ENCODE data around the gene RICTOR. TPM values are rescaled to one million over a fixed set of nuclear protein-coding genes. Genes with fewer than 3 reads are reported as not detected.

RICTOR gene
- total RNA-seq, 2 donors from 2014 or later, result 84.8 to 88.8 TPM

- no peaks in the 10 kb centered on the region for H3K9me3 ChIP-seq (ENCODE audit: control insufficient read depth, low read length, poor library complexity, severe bottlenecking)
- peak overlapping the region; percentile 27 for H3K27ac Mint-ChIP-seq
- no peak for ATAC-seq
- peaks cover 6% of the 10 kb centered on the region for H3K36me3 Mint-ChIP-seq (ENCODE audit: low read depth)
- no peak overlapping the region for H3K4me3 Mint-ChIP-seq
- peaks cover 9% of the 10 kb centered on the region for H3K4me1 Mint-ChIP-seq
- H3K27me3 Mint-ChIP-seq, result no peaks in the 10 kb centered on the region
- DNase-seq, result no peak
Observed at GRCh38 chr5:39108987-39109386, 34.8 kb upstream of the RICTOR start.

- DNase-seq (no peak), ATAC-seq (no peak)
- no peaks in the 10 kb centered on the region for H3K9me3 ChIP-seq (ENCODE audit: control insufficient read depth, low read length, poor library complexity, severe bottlenecking)
- Mint-ChIP-seq H3K27me3 (no peaks in the 10 kb centered on the region), H3K4me1 (peaks cover 20% of the 10 kb centered on the region), H3K27ac (no peak overlapping the region), H3K4me3 (no peak overlapping the region), H3K36me3 (ENCODE audit: low read depth) (peaks cover 14% of the 10 kb centered on the region)
Observed at GRCh38 chr5:39107350-39107749, 33.2 kb upstream of the RICTOR start.

GRCh38 chr5:39106322-39106721, 32.1 kb upstream of the RICTOR start:
- H3K9me3 ChIP-seq (ENCODE audit: control insufficient read depth, low read length, poor library complexity, severe bottlenecking), result no peaks in the 10 kb centered on the region
- peak overlapping the region; percentile 4 for H3K27ac Mint-ChIP-seq
- no peak overlapping the region for H3K4me3 Mint-ChIP-seq
- ATAC-seq, result no peak
- H3K27me3 Mint-ChIP-seq, result no peaks in the 10 kb centered on the region
- H3K36me3 Mint-ChIP-seq (ENCODE audit: low read depth), result peaks cover 14% of the 10 kb centered on the region
- peaks cover 26% of the 10 kb centered on the region for H3K4me1 Mint-ChIP-seq
- no peak for DNase-seq

- no peak overlapping the region for H3K4me3 Mint-ChIP-seq
- peaks cover 11% of the 10 kb centered on the region for H3K36me3 Mint-ChIP-seq (ENCODE audit: low read depth)
- no peaks in the 10 kb centered on the region for H3K9me3 ChIP-seq (ENCODE audit: control insufficient read depth, low read length, poor library complexity, severe bottlenecking)
- H3K27ac Mint-ChIP-seq, result peak overlapping the region; percentile 76
- H3K4me1 Mint-ChIP-seq, result peaks cover 37% of the 10 kb centered on the region
- no peaks in the 10 kb centered on the region for H3K27me3 Mint-ChIP-seq
- ATAC-seq, result no peak
- no peak for DNase-seq
Observed at GRCh38 chr5:39104221-39104620, 30.0 kb upstream of the RICTOR start.

GRCh38 chr5:39102684-39103155, 28.5 kb upstream of the RICTOR start:
- H3K27ac Mint-ChIP-seq, result peak overlapping the region; percentile 45
- H3K4me3 Mint-ChIP-seq, result no peak overlapping the region
- H3K36me3 Mint-ChIP-seq (ENCODE audit: low read depth), result peaks cover 11% of the 10 kb centered on the region
- no peak for ATAC-seq
- H3K4me1 Mint-ChIP-seq, result peaks cover 39% of the 10 kb centered on the region
- H3K27me3 Mint-ChIP-seq, result no peaks in the 10 kb centered on the region
- no peak for DNase-seq
- H3K9me3 ChIP-seq (ENCODE audit: control insufficient read depth, low read length, poor library complexity, severe bottlenecking), result no peaks in the 10 kb centered on the region

- DNase-seq (no peak), ATAC-seq (peak; percentile 37)
- H3K9me3 ChIP-seq (ENCODE audit: control insufficient read depth, low read length, poor library complexity, severe bottlenecking), result no peaks in the 10 kb centered on the region
- peaks cover 11% of the 10 kb centered on the region for H3K36me3 Mint-ChIP-seq (ENCODE audit: low read depth)
- H3K4me1 Mint-ChIP-seq, result peaks cover 42% of the 10 kb centered on the region
- peak overlapping the region; percentile 25 for H3K4me3 Mint-ChIP-seq
- H3K27me3 Mint-ChIP-seq, result no peaks in the 10 kb centered on the region
- peak overlapping the region; percentile 69 for H3K27ac Mint-ChIP-seq
Observed at GRCh38 chr5:39100851-39101396, 26.7 kb upstream of the RICTOR start.

GRCh38 chr5:39100301-39100850, 26.2 kb upstream of the RICTOR start:
- H3K27me3 Mint-ChIP-seq, result no peaks in the 10 kb centered on the region
- no peak overlapping the region for H3K4me3 Mint-ChIP-seq
- H3K27ac Mint-ChIP-seq, result peak overlapping the region; percentile 69
- no peaks in the 10 kb centered on the region for H3K9me3 ChIP-seq (ENCODE audit: control insufficient read depth, low read length, poor library complexity, severe bottlenecking)
- DNase-seq (no peak), ATAC-seq (peak; percentile 6)
- peaks cover 11% of the 10 kb centered on the region for H3K36me3 Mint-ChIP-seq (ENCODE audit: low read depth)
- H3K4me1 Mint-ChIP-seq, result peaks cover 42% of the 10 kb centered on the region

- H3K9me3 ChIP-seq (ENCODE audit: control insufficient read depth, low read length, poor library complexity, severe bottlenecking), result no peaks in the 10 kb centered on the region
- H3K4me3 Mint-ChIP-seq, result no peak overlapping the region
Observed at GRCh38 chr5:39099831-39100230, 25.6 kb upstream of the RICTOR start.

GRCh38 chr5:39093352-39093751, 19.2 kb upstream of the RICTOR start:
- H3K9me3 ChIP-seq (ENCODE audit: control insufficient read depth, low read length, poor library complexity, severe bottlenecking), result no peaks in the 10 kb centered on the region
- DNase-seq (no peak), ATAC-seq (no peak)
- Mint-ChIP-seq H3K27me3 (no peaks in the 10 kb centered on the region), H3K27ac (no peak overlapping the region), H3K36me3 (ENCODE audit: low read depth) (no peaks in the 10 kb centered on the region), H3K4me3 (no peak overlapping the region), H3K4me1 (peaks cover 5% of the 10 kb centered on the region)

More at GRCh38 chr5:39099831-39100230, 25.6 kb upstream of the RICTOR start:
- H3K4me1 Mint-ChIP-seq, result peaks cover 42% of the 10 kb centered on the region
- peak; percentile 6 for ATAC-seq
- no peak for DNase-seq
- H3K27me3 Mint-ChIP-seq, result no peaks in the 10 kb centered on the region
- H3K27ac Mint-ChIP-seq, result peak overlapping the region; percentile 69
- peaks cover 11% of the 10 kb centered on the region for H3K36me3 Mint-ChIP-seq (ENCODE audit: low read depth)

- no peaks in the 10 kb centered on the region for H3K27me3 Mint-ChIP-seq
- no peak overlapping the region for H3K4me3 Mint-ChIP-seq
- ATAC-seq, result no peak
- no peak overlapping the region for H3K27ac Mint-ChIP-seq
- H3K36me3 Mint-ChIP-seq (ENCODE audit: low read depth), result no peaks in the 10 kb centered on the region
- no peaks in the 10 kb centered on the region for H3K9me3 ChIP-seq (ENCODE audit: control insufficient read depth, low read length, poor library complexity, severe bottlenecking)
- H3K4me1 Mint-ChIP-seq, result peaks cover 5% of the 10 kb centered on the region
- no peak for DNase-seq
Observed at GRCh38 chr5:39092581-39093351, 18.6 kb upstream of the RICTOR start.

- Mint-ChIP-seq H3K36me3 (ENCODE audit: low read depth) (no peaks in the 10 kb centered on the region), H3K27me3 (peaks cover 1% of the 10 kb centered on the region), H3K4me1 (peaks cover 2% of the 10 kb centered on the region), H3K27ac (no peak overlapping the region), H3K4me3 (no peak overlapping the region)
- no peak for DNase-seq
- H3K9me3 ChIP-seq (ENCODE audit: control insufficient read depth, low read length, poor library complexity, severe bottlenecking), result no peaks in the 10 kb centered on the region
- no peak for ATAC-seq
Observed at GRCh38 chr5:39091940-39092580, 17.9 kb upstream of the RICTOR start.

GRCh38 chr5:39083968-39084367, 9.8 kb upstream of the RICTOR start:
- H3K27me3 Mint-ChIP-seq, result peaks cover 20% of the 10 kb centered on the region
- H3K4me3 Mint-ChIP-seq, result no peak overlapping the region
- no peaks in the 10 kb centered on the region for H3K9me3 ChIP-seq (ENCODE audit: control insufficient read depth, low read length, poor library complexity, severe bottlenecking)
- H3K36me3 Mint-ChIP-seq (ENCODE audit: low read depth), result peaks cover 5% of the 10 kb centered on the region
- H3K27ac Mint-ChIP-seq, result no peak overlapping the region
- H3K4me1 Mint-ChIP-seq, result no peaks in the 10 kb centered on the region
- no peak for ATAC-seq
- DNase-seq, result no peak

GRCh38 chr5:39082995-39083394, 8.8 kb upstream of the RICTOR start:
- Mint-ChIP-seq H3K4me3 (no peak overlapping the region), H3K36me3 (ENCODE audit: low read depth) (peaks cover 5% of the 10 kb centered on the region), H3K27me3 (peaks cover 20% of the 10 kb centered on the region), H3K27ac (no peak overlapping the region), H3K4me1 (no peaks in the 10 kb centered on the region)
- H3K9me3 ChIP-seq (ENCODE audit: control insufficient read depth, low read length, poor library complexity, severe bottlenecking), result no peaks in the 10 kb centered on the region
- ATAC-seq (no peak), DNase-seq (no peak)
